Measurements from ENCODE around the gene PSD.
A peak's percentile ranks its signal among the peaks of the same experiment; 100 is the strongest.

The PSD gene

DNA sequence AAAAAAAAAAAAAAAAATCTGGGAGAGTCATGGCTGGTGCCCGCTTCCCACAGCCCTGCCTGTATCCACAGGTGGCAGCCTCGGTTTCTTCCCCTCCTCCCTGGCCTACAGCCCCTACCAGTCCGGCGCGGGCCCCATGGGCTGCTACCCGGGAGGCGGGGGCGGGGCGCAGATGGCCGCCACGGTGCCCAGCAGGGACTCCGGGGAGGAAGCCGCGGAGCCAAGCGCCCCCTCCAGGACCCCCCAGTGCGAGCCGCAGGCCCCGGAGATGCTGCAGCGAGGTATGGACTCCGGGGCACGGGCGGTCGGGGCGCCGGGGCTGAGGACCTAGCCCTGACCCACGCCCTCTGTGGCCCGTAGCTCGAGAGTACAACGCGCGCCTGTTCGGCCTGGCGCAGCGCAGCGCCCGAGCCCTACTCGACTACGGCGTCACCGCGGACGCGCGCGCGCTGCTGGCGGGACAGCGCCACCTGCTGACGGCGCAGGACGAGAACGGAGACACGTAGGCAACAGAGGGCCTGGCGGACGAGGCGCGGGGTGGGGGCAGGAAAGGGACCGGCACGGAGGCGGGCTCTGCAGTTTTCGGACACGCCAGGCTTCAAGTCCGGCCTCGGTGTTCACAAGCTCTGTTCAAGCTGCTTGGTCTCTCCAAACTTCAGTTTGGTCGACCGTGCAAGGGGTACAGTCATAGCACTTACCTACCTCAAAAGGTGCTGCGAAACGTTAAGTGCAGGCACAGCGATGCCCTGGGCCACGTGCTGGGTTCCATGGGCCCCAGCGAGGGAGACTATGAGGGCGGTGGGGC is 19.2 kb downstream of the PSD start (continued):
- TF ChIP-seq ZNF785 (tag by site-specific recombination; IDR thresholded peaks at IDR 0.05) (0 out of 2 replicates have a peak, but pooled peaks have one; percentile 55), ZNF16 (tag by site-specific recombination; IDR thresholded peaks at IDR 0.05; ENCODE audit: low read depth) (no peak), HOXD13 (CRISPR knock-in tag; IDR thresholded peaks at IDR 0.05; ENCODE audit: borderline replicate concordance) (no peak), KLF10 (tag by site-specific recombination; IDR thresholded peaks at IDR 0.05) (peak; percentile 84), YY1 (tag by site-specific recombination; IDR thresholded peaks at IDR 0.05) (peak; percentile 83), ZIC2 (tag by site-specific recombination; IDR thresholded peaks at IDR 0.05) (peak; percentile 99), ZNF426 (tag by site-specific recombination; IDR thresholded peaks at IDR 0.05) (no peak), ZNF324 (tag by site-specific recombination; IDR thresholded peaks at IDR 0.05) (peak; percentile 92), ZNF214 (tag by site-specific recombination; IDR thresholded peaks at IDR 0.05; ENCODE audit: borderline replicate concordance) (no peak), SP2 (tag by site-specific recombination; IDR thresholded peaks at IDR 0.05) (peak; percentile 74), ZNF623 (tag by site-specific recombination; IDR thresholded peaks at IDR 0.05) (no peak), ZNF37A (tag by site-specific recombination; IDR thresholded peaks at IDR 0.05) (no peak), ZNF549 (tag by site-specific recombination; IDR thresholded peaks at IDR 0.05) (no peak), ZFHX2 (tag by site-specific recombination; conservative IDR thresholded peaks at IDR 0.05) (peak; percentile 68), MEIS1 (CRISPR knock-in tag; IDR thresholded peaks at IDR 0.05; ENCODE audit: borderline replicate concordance) (no peak), ZNF830 (tag by site-specific recombination; IDR thresholded peaks at IDR 0.05; ENCODE audit: low read depth) (no peak), PRDM6 (tag by site-specific recombination; IDR thresholded peaks at IDR 0.05) (no peak), GLIS2 (tag by site-specific recombination; IDR thresholded peaks at IDR 0.05) (peak; percentile 99), PRDM4 (tag by site-specific recombination; IDR thresholded peaks at IDR 0.05) (peak; percentile 49; the same call in 1 of the 2 replicates), ZNF148 (tag by site-specific recombination; IDR thresholded peaks at IDR 0.05; ENCODE audit: borderline replicate concordance) (no peak), GLIS1 (tag by site-specific recombination; IDR thresholded peaks at IDR 0.05) (peak; percentile 99), ZBTB21 (tag by site-specific recombination; IDR thresholded peaks at IDR 0.05) (peak; percentile 59; the same call in 1 of the 2 replicates), ZNF114 (tag by site-specific recombination; IDR thresholded peaks at IDR 0.05) (no peak)
- TF ChIP-seq, protein P1, sequence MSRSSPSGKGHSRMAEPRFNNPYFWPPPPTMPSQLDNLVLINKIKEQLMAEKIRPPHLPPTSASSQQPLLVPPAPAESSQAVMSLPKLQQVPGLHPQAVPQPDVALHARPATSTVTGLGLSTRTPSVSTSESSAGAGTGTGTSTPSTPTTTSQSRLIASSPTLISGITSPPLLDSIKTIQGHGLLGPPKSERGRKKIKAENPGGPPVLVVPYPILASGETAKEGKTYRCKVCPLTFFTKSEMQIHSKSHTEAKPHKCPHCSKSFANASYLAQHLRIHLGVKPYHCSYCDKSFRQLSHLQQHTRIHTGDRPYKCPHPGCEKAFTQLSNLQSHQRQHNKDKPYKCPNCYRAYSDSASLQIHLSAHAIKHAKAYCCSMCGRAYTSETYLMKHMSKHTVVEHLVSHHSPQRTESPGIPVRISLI (tag by site-specific recombination; IDR thresholded peaks at IDR 0.05), result no peak
- TF ChIP-seq, protein P2, sequence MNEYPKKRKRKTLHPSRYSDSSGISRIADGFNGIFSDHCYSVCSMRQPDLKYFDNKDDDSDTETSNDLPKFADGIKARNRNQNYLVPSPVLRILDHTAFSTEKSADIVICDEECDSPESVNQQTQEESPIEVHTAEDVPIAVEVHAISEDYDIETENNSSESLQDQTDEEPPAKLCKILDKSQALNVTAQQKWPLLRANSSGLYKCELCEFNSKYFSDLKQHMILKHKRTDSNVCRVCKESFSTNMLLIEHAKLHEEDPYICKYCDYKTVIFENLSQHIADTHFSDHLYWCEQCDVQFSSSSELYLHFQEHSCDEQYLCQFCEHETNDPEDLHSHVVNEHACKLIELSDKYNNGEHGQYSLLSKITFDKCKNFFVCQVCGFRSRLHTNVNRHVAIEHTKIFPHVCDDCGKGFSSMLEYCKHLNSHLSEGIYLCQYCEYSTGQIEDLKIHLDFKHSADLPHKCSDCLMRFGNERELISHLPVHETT (tag by site-specific recombination; IDR thresholded peaks at IDR 0.05), result peak; percentile 29; the same call in 1 of the 2 replicates
- TF ChIP-seq, protein P3, sequence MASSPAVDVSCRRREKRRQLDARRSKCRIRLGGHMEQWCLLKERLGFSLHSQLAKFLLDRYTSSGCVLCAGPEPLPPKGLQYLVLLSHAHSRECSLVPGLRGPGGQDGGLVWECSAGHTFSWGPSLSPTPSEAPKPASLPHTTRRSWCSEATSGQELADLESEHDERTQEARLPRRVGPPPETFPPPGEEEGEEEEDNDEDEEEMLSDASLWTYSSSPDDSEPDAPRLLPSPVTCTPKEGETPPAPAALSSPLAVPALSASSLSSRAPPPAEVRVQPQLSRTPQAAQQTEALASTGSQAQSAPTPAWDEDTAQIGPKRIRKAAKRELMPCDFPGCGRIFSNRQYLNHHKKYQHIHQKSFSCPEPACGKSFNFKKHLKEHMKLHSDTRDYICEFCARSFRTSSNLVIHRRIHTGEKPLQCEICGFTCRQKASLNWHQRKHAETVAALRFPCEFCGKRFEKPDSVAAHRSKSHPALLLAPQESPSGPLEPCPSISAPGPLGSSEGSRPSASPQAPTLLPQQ (tag by site-specific recombination; IDR thresholded peaks at IDR 0.05), result peak; percentile 93
- TF ChIP-seq, protein P4, sequence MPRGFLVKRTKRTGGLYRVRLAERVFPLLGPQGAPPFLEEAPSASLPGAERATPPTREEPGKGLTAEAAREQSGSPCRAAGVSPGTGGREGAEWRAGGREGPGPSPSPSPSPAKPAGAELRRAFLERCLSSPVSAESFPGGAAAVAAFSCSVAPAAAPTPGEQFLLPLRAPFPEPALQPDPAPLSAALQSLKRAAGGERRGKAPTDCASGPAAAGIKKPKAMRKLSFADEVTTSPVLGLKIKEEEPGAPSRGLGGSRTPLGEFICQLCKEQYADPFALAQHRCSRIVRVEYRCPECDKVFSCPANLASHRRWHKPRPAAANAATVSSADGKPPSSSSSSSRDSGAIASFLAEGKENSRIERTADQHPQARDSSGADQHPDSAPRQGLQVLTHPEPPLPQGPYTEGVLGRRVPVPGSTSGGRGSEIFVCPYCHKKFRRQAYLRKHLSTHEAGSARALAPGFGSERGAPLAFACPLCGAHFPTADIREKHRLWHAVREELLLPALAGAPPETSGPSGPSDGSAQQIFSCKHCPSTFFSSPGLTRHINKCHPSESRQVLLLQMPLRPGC (tag by site-specific recombination; IDR thresholded peaks at IDR 0.05), result peak; percentile 83

Measured in HEK293 (cell line).